ENCODE results near the gene ZBTB25. TPM values are rescaled to one million over a fixed set of nuclear protein-coding genes. Genes with fewer than 3 reads are reported as not detected.

Gene ZBTB25
- total RNA-seq, 4 donors from 2014 or later: 7.8 to 15.1 (median 9.1) TPM

- H3K4me3 ChIP-seq (ENCODE audit: low read depth, poor library complexity, severe bottlenecking): no peak overlapping the region
- no peak for DNase-seq (ENCODE audit: low spot score in 2 of 2)
- 71 to 75% methylated on average over 8 of the region's 8 CpGs for WGBS, 2 donors
- TF ChIP-seq, protein P1, sequence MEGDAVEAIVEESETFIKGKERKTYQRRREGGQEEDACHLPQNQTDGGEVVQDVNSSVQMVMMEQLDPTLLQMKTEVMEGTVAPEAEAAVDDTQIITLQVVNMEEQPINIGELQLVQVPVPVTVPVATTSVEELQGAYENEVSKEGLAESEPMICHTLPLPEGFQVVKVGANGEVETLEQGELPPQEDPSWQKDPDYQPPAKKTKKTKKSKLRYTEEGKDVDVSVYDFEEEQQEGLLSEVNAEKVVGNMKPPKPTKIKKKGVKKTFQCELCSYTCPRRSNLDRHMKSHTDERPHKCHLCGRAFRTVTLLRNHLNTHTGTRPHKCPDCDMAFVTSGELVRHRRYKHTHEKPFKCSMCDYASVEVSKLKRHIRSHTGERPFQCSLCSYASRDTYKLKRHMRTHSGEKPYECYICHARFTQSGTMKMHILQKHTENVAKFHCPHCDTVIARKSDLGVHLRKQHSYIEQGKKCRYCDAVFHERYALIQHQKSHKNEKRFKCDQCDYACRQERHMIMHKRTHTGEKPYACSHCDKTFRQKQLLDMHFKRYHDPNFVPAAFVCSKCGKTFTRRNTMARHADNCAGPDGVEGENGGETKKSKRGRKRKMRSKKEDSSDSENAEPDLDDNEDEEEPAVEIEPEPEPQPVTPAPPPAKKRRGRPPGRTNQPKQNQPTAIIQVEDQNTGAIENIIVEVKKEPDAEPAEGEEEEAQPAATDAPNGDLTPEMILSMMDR (IDR thresholded peaks at IDR 0.05): no peak
- no peak for TF ChIP-seq POLR2A (IDR thresholded peaks at IDR 0.05)
- intact Hi-C loops (cut with DNase I; ENCODE audit: low total_unique reads): no loop called here
Observed at GRCh38 chr14:64509036-64509435, 5.4 kb upstream of the ZBTB25 start.

GRCh38 chr14:64508215-64508776 lies 4.7 kb upstream of the ZBTB25 start:
- no peak overlapping the region for H3K4me3 ChIP-seq (ENCODE audit: low read depth, poor library complexity, severe bottlenecking)
- WGBS, 2 donors: 14 to 45% methylated on average over 1 of the region's 1 CpG
- intact Hi-C loops (cut with DNase I; ENCODE audit: low total_unique reads): no loop called here
- no peak for TF ChIP-seq POLR2A (IDR thresholded peaks at IDR 0.05)
- TF ChIP-seq, protein P1 (IDR thresholded peaks at IDR 0.05): no peak
- no peak for DNase-seq (ENCODE audit: low spot score in 2 of 2)

DNA sequence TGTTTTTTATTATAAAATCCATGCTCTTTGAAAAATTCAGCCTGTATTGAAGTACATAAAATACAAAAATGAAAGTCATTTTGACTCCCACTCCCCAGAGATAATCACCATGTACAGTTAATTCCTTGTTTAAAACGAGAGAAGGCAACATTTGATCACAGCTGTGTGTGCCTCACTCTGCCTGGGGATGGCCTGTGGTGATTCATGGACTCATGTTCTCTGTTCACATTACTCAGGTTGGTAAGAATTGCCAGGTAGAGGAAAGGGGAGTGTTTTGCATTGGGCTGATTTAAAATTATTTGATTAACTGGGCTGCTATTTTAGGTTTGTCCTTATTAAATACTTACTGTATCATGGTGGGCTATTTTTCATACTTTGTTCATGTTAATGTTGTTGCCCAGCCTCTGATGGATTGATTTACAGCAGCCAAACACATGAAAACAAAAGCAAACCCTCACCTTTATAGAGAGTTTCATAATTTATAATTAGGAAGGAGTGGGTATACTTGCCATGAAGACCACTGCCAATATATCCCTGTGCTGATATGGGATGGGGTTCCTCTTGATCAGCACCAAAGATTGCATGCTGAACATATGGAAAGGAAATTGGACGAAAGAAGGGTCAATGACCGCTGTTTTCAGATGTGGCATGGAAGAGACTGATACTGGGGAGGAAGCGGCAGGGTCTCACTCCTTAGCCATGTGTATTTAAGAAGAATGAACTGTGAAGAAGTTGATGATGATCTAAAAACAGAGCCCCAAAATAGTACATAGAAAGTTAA lies 3.9 kb upstream of the ZBTB25 start:
- intact Hi-C loops (cut with DNase I; ENCODE audit: low total_unique reads): no loop called here
- H3K4me3 ChIP-seq (ENCODE audit: low read depth, poor library complexity, severe bottlenecking): no peak overlapping the region
- whole genome bisulfite sequencing, 2 donors: 60 to 72% methylated on average over 4 of the region's 4 CpGs
- DNase-seq (ENCODE audit: low spot score in 2 of 2): no peak
- no peak for TF ChIP-seq POLR2A (IDR thresholded peaks at IDR 0.05)
- TF ChIP-seq, protein P1 (IDR thresholded peaks at IDR 0.05): no peak

GRCh38 chr14:64506721-64507120 lies 3.1 kb upstream of the ZBTB25 start:
- 16 to 19% methylated on average over 3 of the region's 3 CpGs for WGBS, 2 donors
- DNase-seq (ENCODE audit: low spot score in 2 of 2): no peak
- no peak overlapping the region for H3K4me3 ChIP-seq (ENCODE audit: low read depth, poor library complexity, severe bottlenecking)
- intact Hi-C loops (cut with DNase I; ENCODE audit: low total_unique reads): no loop called here
- TF ChIP-seq, protein P1 (IDR thresholded peaks at IDR 0.05): no peak
- no peak for TF ChIP-seq POLR2A (IDR thresholded peaks at IDR 0.05)

GRCh38 chr14:64504897-64505794 lies 1.5 kb upstream of the ZBTB25 start:
- no peak for TF ChIP-seq POLR2A (IDR thresholded peaks at IDR 0.05)
- TF ChIP-seq, protein P1 (IDR thresholded peaks at IDR 0.05): no peak
- 0 to 1% methylated on average over 44 to 68 of the region's 68 CpGs for WGBS, 2 donors
- H3K4me3 ChIP-seq (ENCODE audit: low read depth, poor library complexity, severe bottlenecking): peak overlapping the region; percentile 97
- intact Hi-C loops (cut with DNase I; ENCODE audit: low total_unique reads): no loop called here
- DNase-seq (ENCODE audit: low spot score in 2 of 2): peak; percentile 91 to 98
